Activated CD8-positive, alpha-beta memory T cell treated with anti-CD3 and anti-CD28 coated beads for 1 hour (primary cell): Measurements from ENCODE around the gene SLC45A1.
A peak's percentile ranks its signal among the peaks of the same experiment; 100 is the strongest.

Experiments
- DNase-seq, 2 donors: peaks; one replicate each; pipeline ENCODE4 v3.0.0-alpha.2; 2020; ENCODE audit warnings: low read depth in 1 of 2; ENCODE audit errors: extremely low read depth in 1 of 2

Gene SLC45A1

GRCh38 chr1:8334106-8334851 is 16.4 kb downstream of the SLC45A1 start:
- no peak for DNase-seq

- DNase-seq, result no peak
Measured at GRCh38 chr1:8335246-8335645, 17.3 kb downstream of the SLC45A1 start.

GRCh38 chr1:8337776-8338525 is 20.0 kb downstream of the SLC45A1 start:
- DNase-seq, result no peak

GRCh38 chr1:8338526-8339202 is 20.8 kb downstream of the SLC45A1 start:
- DNase-seq, result no peak

- DNase-seq, result no peak
Measured at GRCh38 chr1:8339203-8339600, 21.3 kb downstream of the SLC45A1 start.

GRCh38 chr1:8340448-8340847 is 22.5 kb downstream of the SLC45A1 start:
- no peak for DNase-seq

- no peak for DNase-seq
Measured at GRCh38 chr1:8342325-8342724, 24.4 kb downstream of the SLC45A1 start.

- no peak for DNase-seq
Measured at GRCh38 chr1:8343044-8343443, 25.1 kb downstream of the SLC45A1 start.

- no peak for DNase-seq
Measured at GRCh38 chr1:8343464-8344001, 25.6 kb downstream of the SLC45A1 start.

- no peak for DNase-seq
Measured at GRCh38 chr1:8344893-8345507, 27.1 kb downstream of the SLC45A1 start.

- DNase-seq, result no peak
Measured at GRCh38 chr1:8345621-8346415, 27.9 kb downstream of the SLC45A1 start.

- no peak for DNase-seq
Measured at GRCh38 chr1:8347635-8348034, 29.7 kb downstream of the SLC45A1 start.

- DNase-seq, result no peak
Measured at GRCh38 chr1:8348047-8348776, 30.3 kb downstream of the SLC45A1 start.

GRCh38 chr1:8348777-8349472 is 31.0 kb downstream of the SLC45A1 start:
- DNase-seq, result peak; percentile 31 to 56

GRCh38 chr1:8349473-8349865 is 31.6 kb downstream of the SLC45A1 start:
- no peak for DNase-seq

- no peak for DNase-seq
Measured at GRCh38 chr1:8349961-8350360, 32.0 kb downstream of the SLC45A1 start.

- no peak for DNase-seq
Measured at GRCh38 chr1:8350914-8351684, 33.2 kb downstream of the SLC45A1 start.
